Kidney (tissue), 14 donors: ENCODE data around the gene PANX1. TPM values are rescaled to one million over a fixed set of nuclear protein-coding genes. Genes with fewer than 3 reads are reported as not detected.

ENCODE experiments used
- DNase-seq, 5 donors: peaks; one replicate each; pipeline ENCODE4 v3.0.0-alpha.2; 2013 to 2020
- FAIRE-seq: peaks from 2 replicates; lab custom pipeline; 2012; peaks lifted over from hg19 to GRCh38; lab: Jason Lieb, UNC
- H3K27ac ChIP-seq, 2 donors: one replicate each; pipeline ENCODE4 v1.7.0; 2013; ENCODE audit warnings: low read depth in 2 of 2, low read length in 2 of 2, inconsistent platforms in 1 of 2
- H3K27me3 ChIP-seq: one replicate; pipeline ENCODE4 v1.7.1; 2013; ENCODE audit warnings: low read length, inconsistent platforms; ENCODE audit not compliant: control insufficient read depth, insufficient read depth
- H3K36me3 ChIP-seq, 3 donors: one replicate each; pipeline versions ENCODE4 v1.7.0 to v1.7.1; 2013; ENCODE audit warnings: low read length in 3 of 3, control low read depth in 1 of 3, inconsistent platforms in 1 of 3; ENCODE audit not compliant: insufficient read depth in 3 of 3, control insufficient read depth in 2 of 3
- H3K4me1 ChIP-seq, 3 donors: one replicate each; pipeline versions ENCODE4 v1.7.0 to v1.7.1; 2013; ENCODE audit warnings: low read length in 3 of 3, inconsistent platforms in 1 of 3, low read depth in 1 of 3; ENCODE audit not compliant: control insufficient read depth in 2 of 3, insufficient read depth in 2 of 3
- H3K4me3 ChIP-seq, 3 donors: one replicate each; pipeline versions ENCODE4 v1.7.0 to v1.8.1; 2013; ENCODE audit warnings: low read length in 3 of 3, control low read depth in 1 of 3, inconsistent platforms in 1 of 3
- H3K9ac ChIP-seq, 3 donors: one replicate each; pipeline versions ENCODE4 v1.7.0 to v1.7.1; 2013; ENCODE audit warnings: low read length in 3 of 3, control low read depth in 1 of 3, inconsistent platforms in 1 of 3
- H3K9me3 ChIP-seq, 3 donors: one replicate each; pipeline versions ENCODE4 v1.7.0 to v1.7.1; 2013; ENCODE audit warnings: low read length in 3 of 3, control low read depth in 1 of 3, inconsistent platforms in 1 of 3; ENCODE audit not compliant: control insufficient read depth in 2 of 3, insufficient read depth in 1 of 3
- CTCF ChIP-seq: IDR thresholded peaks from 3 replicates; pipeline ENCODE4 v1.5.1; 2012; ENCODE audit warnings: mild to moderate bottlenecking, moderate library complexity, borderline replicate concordance; ENCODE audit not compliant: insufficient read depth; ENCODE audit errors: extremely low read depth
- intact Hi-C: fragments of 100-400 bp; cut with DNase I; formaldehyde crosslinking; loops from one replicate; pipeline ENCODE4 v1.11.1; 2022
- polyA plus RNA-seq: library from polyadenylated mRNA; stranded (reverse); fragments of 350-450 nt; fragmentation: Illumina TruSeq; extraction: RNeasy Lipid Tissue Mini Kit (QIAGEN cat#74804); gene quantifications from one replicate; pipeline ENCODE4 v1.2.3, GENCODE V29; 2014; ENCODE audit warnings: low read depth, low replicate concordance; ENCODE audit not compliant: insufficient read depth
- total RNA-seq: library from RNA; stranded (reverse); fragmentation: NEBNext Ultra II Directional; extraction: Animal tissue kit (Norgen Biotek cat#: 25700); gene quantifications from one replicate; pipeline ENCODE4 v1.2.1, GENCODE V29; 2021
- donor health status: control.
- donor health status: control.
- donor health status: control.
- donor health status: control.
- donor health status: control.
- donor health status: DM: yes; HTN: yes; CAD: no.
- donor health status: Normal renal cell carcinoma (clear cell type).

Gene PANX1
- total and polyA plus RNA-seq, 2 donors from 2014 or later: 5.3 to 13.9 TPM

GRCh38 chr11:94103471-94103870, 25.2 kb upstream of the PANX1 start:
- FAIRE-seq: no peak

GRCh38 chr11:94104734-94105133, 23.9 kb upstream of the PANX1 start:
- intact Hi-C loops: no loop called here
- Histone ChIP-seq H3K9ac (no peak overlapping the region), H3K27me3 (no peaks in the 10 kb centered on the region), H3K36me3 (no peaks in the 10 kb centered on the region), H3K4me1 (no peaks in the 10 kb centered on the region), H3K27ac (no peak overlapping the region), H3K9me3 (no peaks in the 10 kb centered on the region), H3K4me3 (no peak overlapping the region)
- no peak for TF ChIP-seq CTCF
- FAIRE-seq: no peak
- DNase-seq: no peak

More at GRCh38 chr11:94103471-94103870, 25.2 kb upstream of the PANX1 start:
- Histone ChIP-seq H3K36me3 (no peaks in the 10 kb centered on the region), H3K4me1 (no peaks in the 10 kb centered on the region), H3K27ac (no peak overlapping the region), H3K9me3 (no peaks in the 10 kb centered on the region), H3K9ac (no peak overlapping the region), H3K27me3 (no peaks in the 10 kb centered on the region), H3K4me3 (no peak overlapping the region)
- TF ChIP-seq CTCF: no peak
- intact Hi-C loops: no loop called here
- peak in 1 of 5 donors; percentile 1 for DNase-seq

GRCh38 chr11:94106716-94107115, 21.9 kb upstream of the PANX1 start:
- H3K27me3 ChIP-seq: no peaks in the 10 kb centered on the region
- no peaks in the 10 kb centered on the region for H3K9me3 ChIP-seq
- H3K36me3 ChIP-seq: no peaks in the 10 kb centered on the region
- intact Hi-C loops: no loop called here
- no peak overlapping the region for H3K4me3 ChIP-seq
- no peaks in the 10 kb centered on the region for H3K4me1 ChIP-seq
- TF ChIP-seq CTCF: no peak
- no peak overlapping the region for H3K9ac ChIP-seq
- FAIRE-seq (no peak), DNase-seq (no peak)
- no peak overlapping the region for H3K27ac ChIP-seq

- FAIRE-seq (no peak), DNase-seq (no peak)
- intact Hi-C loops: no loop called here
- H3K36me3 ChIP-seq: no peaks in the 10 kb centered on the region
- H3K27me3 ChIP-seq: no peaks in the 10 kb centered on the region
- H3K4me1 ChIP-seq: no peaks in the 10 kb centered on the region
- no peak overlapping the region for H3K4me3 ChIP-seq
- TF ChIP-seq CTCF: no peak
- H3K9me3 ChIP-seq: no peaks in the 10 kb centered on the region
- no peak overlapping the region for H3K9ac ChIP-seq
- no peak overlapping the region for H3K27ac ChIP-seq
Measured at GRCh38 chr11:94107363-94107762, 21.3 kb upstream of the PANX1 start.
